Measurements from ENCODE around the gene AHCY.

AHCY gene

DNA sequence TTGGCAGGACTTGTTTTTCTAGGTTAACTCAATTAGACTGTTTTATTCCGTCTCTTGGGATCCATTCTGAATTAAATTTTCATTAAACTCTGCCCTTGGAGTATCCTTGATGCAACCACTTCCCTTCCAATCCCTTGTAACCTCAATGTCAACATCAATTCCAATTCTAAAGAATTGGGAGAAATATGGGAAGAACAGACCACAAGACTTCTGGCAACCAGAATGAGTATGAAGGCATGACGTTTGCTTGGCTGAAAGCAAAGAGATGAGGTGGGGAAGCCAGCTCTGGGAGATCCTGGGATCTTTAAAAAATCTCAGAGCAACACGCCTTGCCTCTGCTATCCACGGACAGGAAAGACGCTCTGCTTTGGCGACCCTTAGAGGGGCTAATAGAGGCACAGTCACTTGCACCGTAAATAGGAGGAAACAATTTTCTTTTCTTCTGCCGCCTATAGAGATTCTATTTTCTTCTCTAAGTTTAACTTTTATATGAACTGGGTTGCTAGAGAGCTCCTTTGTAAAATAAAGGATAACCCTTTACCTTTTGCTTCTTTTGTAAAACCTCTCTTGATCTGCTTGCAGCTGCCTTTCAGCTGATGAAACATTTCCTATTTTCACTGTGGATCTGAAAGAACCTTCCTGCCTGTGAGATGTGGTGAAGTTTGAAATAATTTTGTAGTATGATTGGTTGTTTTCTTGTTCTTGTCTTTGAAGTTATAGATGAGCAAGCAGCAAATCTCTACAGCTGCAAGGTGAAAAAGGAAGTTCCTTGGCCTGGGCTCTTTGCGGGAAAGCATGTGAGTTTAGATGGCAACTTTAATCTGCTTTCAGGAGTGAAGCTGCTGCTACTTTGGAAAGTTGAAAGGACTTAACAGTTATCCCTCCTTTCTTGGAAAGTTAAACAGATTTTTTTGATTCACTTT lies 62.2 kb downstream of the AHCY start, which contains the start of gene ASIP:
ASIP (plus strand) TSS at position 731 of the 923 bp plus-strand sequence. CDS start 18,952 bp downstream, outside the sequence.
- no peak within 1 kb of the TSS for H3K4me3 ChIP-seq (ENCODE audit: low read length)
- TF ChIP-seq ZNF274 (IDR thresholded peaks at IDR 0.05; ENCODE audit: low read depth, low read length): no peak

DNA sequence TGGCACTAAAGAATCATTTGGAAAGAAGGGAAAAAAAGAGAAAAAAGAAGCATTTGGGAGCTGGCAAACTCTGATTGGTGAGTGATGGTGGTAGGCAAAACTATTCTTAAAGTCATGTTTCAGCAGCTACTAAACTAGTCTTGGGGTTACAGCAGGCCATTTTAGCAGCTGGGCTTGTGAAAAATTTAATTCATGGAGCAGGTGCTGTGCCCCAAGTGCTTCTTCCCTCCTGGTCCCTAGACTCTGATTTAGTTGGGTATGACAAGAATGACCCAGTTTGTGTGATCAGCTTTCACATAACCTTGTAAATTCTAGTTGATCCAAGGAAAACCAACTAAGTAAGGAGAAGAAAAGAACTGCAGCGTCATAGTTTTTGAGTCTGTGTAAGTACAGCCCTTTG lies 63.0 kb downstream of the AHCY start:
- TF ChIP-seq ZNF274 (IDR thresholded peaks at IDR 0.05; ENCODE audit: low read depth, low read length): no peak
- H3K4me3 ChIP-seq (ENCODE audit: low read length): no peak overlapping the region

DNA sequence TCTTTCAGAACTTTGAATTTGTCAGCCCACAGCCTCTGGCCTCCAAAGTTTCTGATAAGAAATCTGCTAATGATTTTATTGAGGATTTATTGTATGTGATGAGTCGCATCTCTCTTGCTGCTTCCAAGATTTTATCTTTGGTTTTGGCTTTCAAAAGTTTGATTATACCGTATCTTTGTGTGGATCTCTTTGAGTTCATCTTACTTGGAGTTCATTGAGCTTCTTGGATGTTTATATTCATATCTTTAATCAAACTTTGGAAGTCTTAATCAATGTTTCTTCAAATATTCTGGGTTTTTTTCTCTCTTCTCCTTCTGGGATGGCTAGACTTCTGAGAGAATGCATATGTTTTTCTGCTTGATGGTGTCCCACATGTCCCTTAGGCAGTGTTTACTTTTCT lies 65.2 kb downstream of the AHCY start:
- no peak overlapping the region for H3K4me3 ChIP-seq (ENCODE audit: low read length)
- no peak for TF ChIP-seq ZNF274 (IDR thresholded peaks at IDR 0.05; ENCODE audit: low read depth, low read length)

DNA sequence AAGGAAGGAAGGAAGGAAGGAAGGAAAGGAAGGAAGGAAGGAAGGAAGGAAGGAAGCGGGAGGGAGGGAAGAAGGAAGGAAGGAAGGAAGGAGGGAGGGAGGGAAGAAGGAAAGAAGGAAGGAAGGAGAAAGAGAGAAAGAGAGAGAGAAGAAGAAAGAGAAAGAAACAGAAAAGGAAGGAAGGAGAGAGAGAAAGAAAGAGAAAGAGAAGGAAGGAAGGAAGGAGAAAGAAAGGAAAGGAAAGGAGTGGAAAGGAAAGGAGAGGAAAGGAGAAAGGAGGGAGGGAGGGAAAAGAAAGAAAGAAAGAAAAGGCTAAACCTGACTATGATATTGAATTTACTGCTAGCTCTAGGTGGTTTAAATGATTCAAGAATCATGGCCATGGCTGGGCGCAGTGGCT lies 67.3 kb downstream of the AHCY start:
- TF ChIP-seq ZNF274 (IDR thresholded peaks at IDR 0.05; ENCODE audit: low read depth, low read length): no peak
- H3K4me3 ChIP-seq (ENCODE audit: low read length): no peak overlapping the region

DNA sequence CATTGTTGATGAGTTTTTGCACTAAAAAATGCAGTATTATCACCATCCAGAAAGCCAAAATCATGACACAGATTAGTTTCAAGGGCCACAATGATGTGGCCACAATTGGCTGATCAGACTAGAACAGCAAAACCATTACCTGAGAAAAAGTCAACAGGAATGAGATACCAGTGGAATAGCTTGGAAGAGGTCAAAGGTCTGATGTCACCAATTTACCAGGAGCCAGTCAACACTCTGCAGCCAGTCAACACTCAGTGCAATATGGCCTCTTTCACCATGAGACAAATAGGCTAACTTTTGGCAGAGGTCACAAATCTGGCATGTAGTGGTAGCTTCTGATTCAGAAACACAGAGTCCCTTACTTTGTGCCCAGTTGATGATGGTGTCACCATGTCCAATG lies 69.5 kb downstream of the AHCY start:
- no peak for TF ChIP-seq ZNF274 (IDR thresholded peaks at IDR 0.05; ENCODE audit: low read depth, low read length)

DNA sequence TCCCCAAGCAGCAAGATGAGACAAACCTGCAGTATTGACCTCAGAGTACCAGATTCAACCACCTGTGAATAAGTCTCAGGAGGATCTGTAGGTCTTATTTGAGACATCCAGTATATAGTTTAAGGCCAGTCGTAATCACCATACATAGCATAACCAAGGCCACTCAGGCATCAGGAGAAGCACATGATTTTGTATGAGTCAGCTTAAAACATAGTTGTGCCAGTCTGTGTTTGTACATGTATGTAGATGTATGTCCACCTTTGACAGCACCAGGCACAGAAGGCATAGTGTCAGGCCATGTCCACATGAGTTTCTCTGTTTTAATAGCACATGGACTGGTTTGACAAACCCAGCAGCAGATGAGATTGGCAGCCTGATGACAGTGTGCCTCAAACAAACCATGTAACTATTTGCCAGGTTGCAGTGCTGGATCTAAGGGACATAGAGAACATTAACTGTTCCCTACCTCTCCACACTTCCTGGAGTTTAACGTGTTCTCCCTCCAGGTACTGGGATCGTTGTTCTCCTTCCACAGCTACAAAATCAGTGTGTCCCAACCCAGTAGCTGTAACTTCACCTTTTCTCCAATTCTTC lies 70.6 kb downstream of the AHCY start:
- H3K4me3 ChIP-seq (ENCODE audit: low read length): no peak overlapping the region
- TF ChIP-seq ZNF274 (IDR thresholded peaks at IDR 0.05; ENCODE audit: low read depth, low read length): no peak

More for the DNA sequence above, 69.5 kb downstream of the AHCY start:
- no peak overlapping the region for H3K4me3 ChIP-seq (ENCODE audit: low read length)

DNA sequence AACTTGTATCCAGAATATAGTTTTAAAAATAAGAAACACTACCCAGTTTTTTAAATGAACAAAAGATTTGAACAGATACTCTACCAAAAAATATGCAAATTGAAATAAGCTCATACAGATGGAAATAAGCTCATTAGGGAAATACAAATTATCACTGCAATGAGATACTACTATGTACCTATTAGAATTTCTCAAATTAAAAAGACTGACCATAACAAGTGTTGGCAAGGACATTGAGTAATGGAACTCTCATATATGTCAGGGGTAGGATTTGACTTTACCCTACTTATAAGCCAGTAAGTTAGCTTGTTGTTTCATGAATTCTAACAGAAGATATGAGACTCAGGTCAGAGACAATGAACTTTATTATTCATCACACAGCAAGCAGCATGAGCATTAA lies 71.5 kb downstream of the AHCY start:
- TF ChIP-seq ZNF274 (IDR thresholded peaks at IDR 0.05; ENCODE audit: low read depth, low read length): no peak
- no peak overlapping the region for H3K4me3 ChIP-seq (ENCODE audit: low read length)

Data from GM08714 (cell line).